Hepatocyte (in vitro differentiated cells): ENCODE results near the gene LAMTOR4. TPM values are rescaled to one million over a fixed set of nuclear protein-coding genes. Genes with fewer than 3 reads are reported as not detected.
"Not testable (repeated sequence)": the region's sequence is repeated elsewhere in the genome, so short reads cannot be mapped to it uniquely, and the experiment has no call there.

Experiments
- DNase-seq: peaks from one replicate; pipeline ENCODE4 v3.0.0-alpha.2; 2016; ENCODE audit warnings: low spot score
- H2AFZ ChIP-seq: fragments of 200-600 bp; sonication (generic); 2 replicates; pipeline ENCODE4 v1.6.0; 2016; ENCODE audit warnings: antibody characterized with exemption, mild to moderate bottlenecking
- H3K27ac ChIP-seq: fragments of 200-600 bp; sonication (generic); 2 replicates; pipeline ENCODE4 v1.5.1; 2016; ENCODE audit warnings: mild to moderate bottlenecking
- H3K27me3 ChIP-seq: fragments of 200-600 bp; sonication (generic); 2 replicates; pipeline ENCODE4 v1.6.1; 2016
- H3K36me3 ChIP-seq: fragments of 200-600 bp; sonication (generic); replicated peaks from 2 replicates; pipeline ENCODE4 v1.5.1; 2016; ENCODE audit warnings: low read depth; ENCODE audit not compliant: insufficient read depth
- H3K4me1 ChIP-seq: fragments of 200-600 bp; sonication (generic); 2 replicates; pipeline ENCODE4 v1.5.1; 2016; ENCODE audit warnings: mild to moderate bottlenecking, moderate library complexity; ENCODE audit not compliant: insufficient read depth
- H3K4me2 ChIP-seq: fragments of 200-600 bp; sonication (generic); 2 replicates; pipeline ENCODE4 v1.6.0; 2016
- H3K4me3 ChIP-seq: fragments of 200-600 bp; sonication (generic); 2 replicates; pipeline ENCODE4 v1.5.1; 2016; ENCODE audit warnings: mild to moderate bottlenecking
- H3K79me2 ChIP-seq: fragments of 200-600 bp; sonication (generic); 2 replicates; pipeline ENCODE4 v1.6.0; 2017; ENCODE audit warnings: mild to moderate bottlenecking
- H3K9me2 ChIP-seq: fragments of 200-600 bp; sonication (generic); replicated peaks from 2 replicates; pipeline ENCODE4 v1.6.0; 2017; ENCODE audit warnings: mild to moderate bottlenecking; ENCODE audit not compliant: insufficient read depth
- H3K9me3 ChIP-seq: fragments of 200-600 bp; sonication (generic); 2 replicates; pipeline ENCODE4 v1.5.1; 2016; ENCODE audit warnings: low read depth, mild to moderate bottlenecking
- H4K20me1 ChIP-seq: fragments of 200-600 bp; sonication (generic); 2 replicates; pipeline ENCODE4 v1.6.0; 2016; ENCODE audit warnings: mild to moderate bottlenecking; ENCODE audit not compliant: insufficient read depth, poor library complexity, severe bottlenecking
- EZH2 ChIP-seq: fragments of 200-600 bp; sonication (generic); IDR thresholded peaks from 2 replicates; pipeline ENCODE4 v1.6.1; 2016; ENCODE audit warnings: antibody characterized with exemption, mild to moderate bottlenecking, borderline replicate concordance
- EZH2phosphoT487 ChIP-seq: fragments of 200-600 bp; sonication (generic); IDR thresholded peaks from one replicate; pipeline ENCODE4 v1.6.1; 2018; ENCODE audit warnings: antibody characterized with exemption, mild to moderate bottlenecking, low read depth, moderate library complexity; ENCODE audit not compliant: unreplicated experiment, severe bottlenecking
- WGBS: methylation state at CpG from one replicate; pipeline ENCODE4 v1.1.6; 2016; ENCODE audit warnings: low lambda C conversion rate; ENCODE audit errors: missing lambda C conversion rate; 5-methylcytosine and 5-hydroxymethylcytosine counted together
- polyA plus RNA-seq: library from polyadenylated mRNA; unstranded; fragments of >200 nt; fragmentation: Nextera tagmentation; extraction: Ambion mirVana; gene quantifications from 2 replicates; pipeline ENCODE4 v1.2.1, GENCODE V29; 2016
- total RNA-seq: library from RNA; depleted of rRNA; stranded (reverse); fragments of >200 nt; gene quantifications from 2 replicates; pipeline ENCODE4 v1.2.3, GENCODE V29; 2014
- TF ChIP-seq, protein P1 (sequence below): fragments of 200-600 bp; sonication (generic); IDR thresholded peaks from 2 replicates; pipeline ENCODE4 v1.5.1; 2016; ENCODE audit warnings: antibody characterized with exemption, mild to moderate bottlenecking; ENCODE audit not compliant: poor library complexity

The LAMTOR4 gene
- total and polyA plus RNA-seq, 2 experiments from 2014 or later = 90.5 to 228 TPM

DNA sequence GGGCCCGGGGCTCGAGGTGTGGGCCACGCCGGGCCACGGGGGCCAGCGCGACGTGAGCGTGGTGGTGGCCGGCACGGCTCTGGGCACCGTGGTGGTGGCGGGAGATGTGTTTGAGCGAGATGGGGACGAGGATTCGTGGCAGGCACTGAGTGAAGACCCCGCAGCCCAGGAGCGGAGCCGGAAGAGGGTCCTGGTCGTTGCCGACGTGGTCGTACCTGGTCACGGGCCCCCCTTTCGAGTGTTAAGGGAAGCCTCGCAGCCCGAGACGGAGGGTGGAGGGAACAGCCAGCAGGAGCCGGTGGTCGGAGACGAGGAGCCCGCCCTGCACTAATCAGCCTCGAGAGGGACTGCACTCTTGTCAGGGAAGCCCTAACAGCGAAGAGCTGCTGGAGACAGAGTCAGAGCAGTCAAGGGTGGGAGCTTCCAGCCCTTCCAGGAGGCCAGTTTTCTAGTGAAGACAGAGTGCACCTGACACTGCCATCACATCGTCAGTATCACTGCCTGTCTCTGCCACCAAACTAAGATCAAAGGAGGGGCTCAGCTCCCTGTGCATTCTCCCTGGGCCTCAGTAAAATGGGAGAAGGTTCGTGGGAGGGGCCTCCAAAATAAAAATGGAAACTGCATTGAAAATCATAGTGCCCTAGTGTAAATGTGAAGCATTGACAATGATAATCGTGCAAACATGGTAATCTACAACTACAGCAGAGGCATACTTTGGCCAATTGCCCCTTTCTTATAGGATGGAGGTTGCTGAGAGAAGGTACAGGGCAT, 20.7 kb upstream of the LAMTOR4 start:
- no peaks in the 10 kb centered on the region for H3K36me3 ChIP-seq
- WGBS = 6% methylated on average over 35 of the region's 37 CpGs
- H3K4me3 ChIP-seq = peak overlapping the region; percentile 25
- H3K79me2 ChIP-seq = no peaks in the 10 kb centered on the region
- no peaks in the 10 kb centered on the region for H3K9me2 ChIP-seq
- peak overlapping the region; percentile 84 for H2AFZ ChIP-seq
- no peaks in the 10 kb centered on the region for H3K9me3 ChIP-seq
- no peaks in the 10 kb centered on the region for H3K27me3 ChIP-seq
- peaks cover 12% of the 10 kb centered on the region for H3K4me1 ChIP-seq
- peak overlapping the region; percentile 94 for H3K27ac ChIP-seq
- peak; percentile 48 for DNase-seq
- peak overlapping the region; percentile 99 for H3K4me2 ChIP-seq
- TF ChIP-seq EZH2phosphoT487 = no peak
- TF ChIP-seq, protein P1, sequence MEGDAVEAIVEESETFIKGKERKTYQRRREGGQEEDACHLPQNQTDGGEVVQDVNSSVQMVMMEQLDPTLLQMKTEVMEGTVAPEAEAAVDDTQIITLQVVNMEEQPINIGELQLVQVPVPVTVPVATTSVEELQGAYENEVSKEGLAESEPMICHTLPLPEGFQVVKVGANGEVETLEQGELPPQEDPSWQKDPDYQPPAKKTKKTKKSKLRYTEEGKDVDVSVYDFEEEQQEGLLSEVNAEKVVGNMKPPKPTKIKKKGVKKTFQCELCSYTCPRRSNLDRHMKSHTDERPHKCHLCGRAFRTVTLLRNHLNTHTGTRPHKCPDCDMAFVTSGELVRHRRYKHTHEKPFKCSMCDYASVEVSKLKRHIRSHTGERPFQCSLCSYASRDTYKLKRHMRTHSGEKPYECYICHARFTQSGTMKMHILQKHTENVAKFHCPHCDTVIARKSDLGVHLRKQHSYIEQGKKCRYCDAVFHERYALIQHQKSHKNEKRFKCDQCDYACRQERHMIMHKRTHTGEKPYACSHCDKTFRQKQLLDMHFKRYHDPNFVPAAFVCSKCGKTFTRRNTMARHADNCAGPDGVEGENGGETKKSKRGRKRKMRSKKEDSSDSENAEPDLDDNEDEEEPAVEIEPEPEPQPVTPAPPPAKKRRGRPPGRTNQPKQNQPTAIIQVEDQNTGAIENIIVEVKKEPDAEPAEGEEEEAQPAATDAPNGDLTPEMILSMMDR = no peak
- TF ChIP-seq EZH2 = no peak
- no peaks in the 10 kb centered on the region for H4K20me1 ChIP-seq

DNA sequence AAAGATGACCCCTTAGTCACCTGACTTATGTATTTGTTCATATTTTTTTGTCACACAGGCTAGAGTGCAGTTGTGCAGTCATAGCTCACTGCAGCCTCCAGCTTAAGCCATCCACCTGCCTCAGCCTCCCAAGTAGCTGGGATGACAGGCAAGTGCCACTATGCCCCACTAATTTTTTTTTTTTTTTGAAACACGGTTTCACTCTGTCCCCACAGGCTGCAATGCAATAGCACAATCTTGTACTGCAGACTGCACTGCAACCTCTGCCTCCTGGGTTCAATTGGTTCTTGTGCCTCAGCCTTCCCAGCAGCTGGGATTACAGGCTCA, 20.1 kb upstream of the LAMTOR4 start:
- no peaks in the 10 kb centered on the region for H3K36me3 ChIP-seq
- H3K4me1 ChIP-seq = peaks cover 12% of the 10 kb centered on the region
- no peak overlapping the region for H3K4me3 ChIP-seq
- TF ChIP-seq EZH2phosphoT487 (no peak), EZH2 (no peak)
- TF ChIP-seq, protein P1 = no peak
- H4K20me1 ChIP-seq = no peaks in the 10 kb centered on the region
- peak overlapping the region; percentile 99 for H3K4me2 ChIP-seq
- H3K9me3 ChIP-seq = no peaks in the 10 kb centered on the region
- DNase-seq = no peak
- H3K27ac ChIP-seq = no peak overlapping the region
- no peaks in the 10 kb centered on the region for H3K79me2 ChIP-seq
- WGBS = 62% methylated on average over 1 of the region's 1 CpG
- no peak overlapping the region for H2AFZ ChIP-seq
- H3K9me2 ChIP-seq = no peaks in the 10 kb centered on the region
- H3K27me3 ChIP-seq = no peaks in the 10 kb centered on the region

DNA sequence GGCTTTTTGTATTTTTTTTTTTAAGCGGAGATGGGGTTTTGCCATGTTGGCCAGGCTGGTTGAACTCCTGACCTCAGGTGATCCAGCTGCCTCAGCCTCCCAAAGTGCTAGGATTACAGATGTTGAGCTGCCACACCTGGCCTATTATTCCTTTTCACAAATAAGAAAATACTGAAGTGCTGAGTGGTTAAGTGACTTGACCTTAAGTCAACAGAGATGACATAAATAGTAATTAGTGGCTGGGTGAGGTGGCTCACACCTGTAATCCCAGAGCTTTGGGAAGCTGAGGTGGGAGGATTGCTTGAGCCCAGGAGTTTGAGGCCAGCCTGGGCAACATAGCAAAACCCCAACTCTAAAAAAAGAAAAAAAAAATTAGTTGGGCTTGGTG, 18.5 kb upstream of the LAMTOR4 start:
- not testable (repeated sequence) for H3K4me3 ChIP-seq, DNase-seq, H3K27me3 ChIP-seq, H3K4me1 ChIP-seq, H4K20me1 ChIP-seq, H3K79me2 ChIP-seq, H3K36me3 ChIP-seq, H3K9me2 ChIP-seq, H2AFZ ChIP-seq, H3K9me3 ChIP-seq, H3K27ac ChIP-seq
- 67% methylated on average over 1 of the region's 1 CpG for WGBS
- H3K4me2 ChIP-seq = peak overlapping the region; percentile 83

DNA sequence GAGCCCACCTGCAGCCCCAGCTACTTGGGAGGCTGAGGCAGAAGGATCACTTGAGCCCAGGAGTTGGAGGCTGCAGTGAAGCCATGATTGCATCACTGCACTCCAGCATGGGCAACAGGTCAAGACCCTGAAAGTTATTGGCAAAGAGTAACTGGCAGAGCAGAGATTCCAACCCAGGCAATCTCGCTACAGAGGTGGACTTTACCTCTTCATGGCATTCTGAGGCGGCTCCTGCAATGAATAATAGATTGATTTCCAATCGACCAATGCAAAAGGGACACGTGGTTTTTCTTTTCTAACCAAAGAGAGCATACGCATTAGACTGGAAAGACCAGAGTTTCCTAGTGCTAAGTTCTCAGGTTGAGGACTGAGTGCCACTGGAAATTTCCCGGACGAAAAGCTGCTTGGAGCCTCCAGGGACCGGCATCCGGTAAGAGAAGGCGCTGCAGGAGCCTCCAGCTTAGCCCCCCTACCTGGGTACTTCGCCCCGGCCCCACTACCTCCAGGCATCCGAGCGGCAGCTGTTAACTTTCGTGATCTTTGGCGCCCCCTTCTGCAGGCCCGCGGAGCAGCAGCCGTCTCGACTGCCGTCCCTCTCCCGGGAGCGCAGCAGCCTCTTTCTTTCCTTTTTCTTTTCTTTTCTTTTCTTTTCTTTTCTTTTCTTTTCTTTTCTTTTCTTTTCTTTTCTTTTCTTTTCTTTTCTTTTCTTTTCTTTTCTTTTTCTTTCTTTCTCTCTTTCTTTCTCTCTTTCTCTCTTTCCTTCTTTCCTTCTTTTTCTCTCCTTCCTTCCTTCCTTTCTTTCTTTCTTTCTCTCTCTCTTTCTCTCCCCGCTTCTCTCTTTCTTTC, 17.9 kb upstream of the LAMTOR4 start:
- TF ChIP-seq EZH2phosphoT487 (no peak), EZH2 (no peak)
- TF ChIP-seq, protein P1 = peak; percentile 90
- H3K4me1 ChIP-seq = peaks cover 7% of the 10 kb centered on the region
- WGBS = 9% methylated on average over 24 of the region's 24 CpGs
- H4K20me1 ChIP-seq = no peaks in the 10 kb centered on the region
- peak; percentile 87 for DNase-seq
- H2AFZ ChIP-seq = peak overlapping the region; percentile 13
- H3K4me3 ChIP-seq = no peak overlapping the region
- H3K79me2 ChIP-seq = no peaks in the 10 kb centered on the region
- no peak overlapping the region for H3K27ac ChIP-seq
- H3K27me3 ChIP-seq = no peaks in the 10 kb centered on the region
- H3K4me2 ChIP-seq = peak overlapping the region; percentile 83
- no peaks in the 10 kb centered on the region for H3K36me3 ChIP-seq
- no peaks in the 10 kb centered on the region for H3K9me3 ChIP-seq
- H3K9me2 ChIP-seq = no peaks in the 10 kb centered on the region
